H1 (cell line): ENCODE data around the gene SBSN. TPM values are rescaled to one million over a fixed set of nuclear protein-coding genes. Genes with fewer than 3 reads are reported as not detected.

ENCODE experiments used
- CTCF ChIA-PET: fragments of 300-600 bp; sonication (Branson Sonifier 250); formaldehyde crosslinking; loops from one replicate; lab custom pipeline; 2021; ENCODE audit not compliant: partially characterized antibody; lab: Charles Lee
- POLR2A ChIA-PET: fragments of 300-600 bp; sonication (Branson Sonifier 250); formaldehyde crosslinking; loops from one replicate; lab custom pipeline; 2021; ENCODE audit warnings: inconsistent platforms; ENCODE audit not compliant: partially characterized antibody; lab: Charles Lee
- DNase-seq, 2 experiments: peaks; one replicate each; pipeline versions ENCODE4 v3.0.0 to v3.0.0-alpha.2; 2010 to 2022; ENCODE audit warnings: low spot score in 2 of 2, low read depth in 1 of 2, mixed read lengths in 1 of 2
- FAIRE-seq: peaks from 2 replicates; lab custom pipeline; 2011; peaks lifted over from hg19 to GRCh38; lab: Jason Lieb, UNC
- H2AFZ ChIP-seq: 2 replicates; pipeline ENCODE4 v1.8.1; 2012; ENCODE audit warnings: low read length, inconsistent platforms
- H2AK5ac ChIP-seq: 2 replicates; pipeline ENCODE4 v1.6.1; 2013; ENCODE audit warnings: low read depth, low read length
- H2BK120ac ChIP-seq: replicated peaks from 2 replicates; pipeline ENCODE3; 2013; ENCODE audit warnings: low read depth, low read length, inconsistent platforms
- H2BK12ac ChIP-seq: 2 replicates; pipeline ENCODE4 v1.6.1; 2013; ENCODE audit warnings: low read depth, low read length
- H2BK15ac ChIP-seq: 2 replicates; pipeline ENCODE4 v1.6.1; 2013; ENCODE audit warnings: low read length
- H2BK20ac ChIP-seq: 2 replicates; pipeline ENCODE4 v1.6.1; 2013; ENCODE audit warnings: low read length
- H2BK5ac ChIP-seq: 2 replicates; pipeline ENCODE4 v1.6.1; 2013; ENCODE audit warnings: low read depth, low read length
- H3K14ac ChIP-seq: 2 replicates; pipeline ENCODE4 v1.6.1; 2013; ENCODE audit warnings: inconsistent platforms; ENCODE audit not compliant: insufficient read length
- H3K18ac ChIP-seq: 2 replicates; pipeline ENCODE4 v1.6.1; 2013; ENCODE audit warnings: low read length; ENCODE audit errors: extremely low read depth
- H3K23ac ChIP-seq: 2 replicates; pipeline ENCODE4 v1.6.1; 2013; ENCODE audit warnings: inconsistent platforms; ENCODE audit not compliant: insufficient read length
- H3K23me2 ChIP-seq: 2 replicates; pipeline ENCODE4 v1.6.1; 2013; ENCODE audit warnings: low read depth, low read length
- H3K27ac ChIP-seq: 2 replicates; pipeline ENCODE4 v1.6.1; 2011; ENCODE audit warnings: low read depth, low read length, inconsistent platforms
- H3K27me3 ChIP-seq, 4 experiments: replicated peaks in 1 of 4; 1 replicate in 1 of 4; 2 replicates in 3 of 4; pipeline versions ENCODE4 v1.6.1 to v1.8.1; 2011 to 2013; ENCODE audit warnings: low read length in 3 of 4, mild to moderate bottlenecking in 3 of 4, inconsistent platforms in 2 of 4, mixed read lengths in 2 of 4, moderate library complexity in 1 of 4; ENCODE audit not compliant: control insufficient read depth in 3 of 4, insufficient read depth in 3 of 4; ENCODE audit errors: extremely low read depth in 1 of 4
- H3K36me3 ChIP-seq, 4 experiments: 2 replicates each; pipeline versions ENCODE4 v1.6.1 to v1.8.1; 2011 to 2013; ENCODE audit warnings: mild to moderate bottlenecking in 4 of 4, low read length in 3 of 4, moderate library complexity in 2 of 4, control low read depth in 1 of 4, inconsistent platforms in 1 of 4; ENCODE audit not compliant: insufficient read depth in 4 of 4, control insufficient read depth in 2 of 4
- H3K4ac ChIP-seq: replicated peaks from 2 replicates; pipeline ENCODE3; 2013; ENCODE audit warnings: low read length, low read depth, mixed read lengths, inconsistent platforms; ENCODE audit not compliant: insufficient read length
- H3K4me1 ChIP-seq, 4 experiments: replicated peaks in 1 of 4; 1 replicate in 1 of 4; 2 replicates in 3 of 4; pipeline versions ENCODE4 v1.6.1 to v1.8.1; 2011 to 2013; ENCODE audit warnings: low read length in 3 of 4, inconsistent platforms in 2 of 4, mixed read lengths in 1 of 4; ENCODE audit not compliant: insufficient read depth in 4 of 4, control insufficient read depth in 3 of 4
- H3K4me2 ChIP-seq, 2 experiments: 2 replicates each; pipeline versions ENCODE4 v1.6.1 to v1.8.1; 2011 to 2013; ENCODE audit warnings: low read depth in 2 of 2, low read length in 2 of 2, control low read depth in 1 of 2, inconsistent platforms in 1 of 2, mild to moderate bottlenecking in 1 of 2; ENCODE audit not compliant: insufficient read depth in 1 of 2
- H3K4me3 ChIP-seq, 4 experiments: fragments of 200-600, 300-600 bp in 1 of 4; sonication (generic), shearing (Covaris generic), sonication (Bioruptor Twin) in 1 of 4; 2 replicates each; pipeline versions ENCODE4 v1.5.1 to v1.8.1; 2011 to 2016; ENCODE audit warnings: low read length in 4 of 4, low read depth in 3 of 4, control low read depth in 2 of 4, inconsistent platforms in 2 of 4, mild to moderate bottlenecking in 2 of 4, mixed read lengths in 1 of 4, moderate library complexity in 1 of 4; ENCODE audit not compliant: insufficient read depth in 2 of 4; ENCODE audit errors: extremely low read depth in 1 of 4
- H3K56ac ChIP-seq: replicated peaks from 2 replicates; pipeline ENCODE3; 2013; ENCODE audit warnings: low read depth, mild to moderate bottlenecking, mixed read lengths, low read length, inconsistent platforms; ENCODE audit not compliant: insufficient read length
- H3K79me1 ChIP-seq: 2 replicates; pipeline ENCODE4 v1.6.1; 2013; ENCODE audit warnings: low read depth, low read length, control low read depth
- H3K79me2 ChIP-seq, 2 experiments: 2 replicates each; pipeline versions ENCODE4 v1.6.1 to v1.8.1; 2012 to 2013; ENCODE audit warnings: low read length in 2 of 2, mild to moderate bottlenecking in 2 of 2, inconsistent platforms in 1 of 2; ENCODE audit not compliant: insufficient read depth in 2 of 2, control insufficient read depth in 1 of 2
- H3K9ac ChIP-seq, 4 experiments: replicated peaks in 1 of 4; 1 replicate in 1 of 4; 2 replicates in 3 of 4; pipeline versions ENCODE4 v1.6.1 to v1.8.1; 2011 to 2013; ENCODE audit warnings: low read depth in 3 of 4, low read length in 3 of 4, control low read depth in 2 of 4, mild to moderate bottlenecking in 2 of 4, moderate library complexity in 2 of 4, inconsistent platforms in 1 of 4; ENCODE audit errors: extremely low read depth in 1 of 4
- H3K9me3 ChIP-seq, 2 experiments: 2 replicates each; pipeline versions ENCODE4 v1.6.1 to v1.8.1; 2012 to 2013; ENCODE audit warnings: mild to moderate bottlenecking in 2 of 2, moderate library complexity in 2 of 2, control low read depth in 1 of 2, inconsistent platforms in 1 of 2, low read depth in 1 of 2, low read length in 1 of 2, mixed read lengths in 1 of 2; ENCODE audit not compliant: insufficient read depth in 2 of 2
- H4K20me1 ChIP-seq, 2 experiments: replicated peaks in 1 of 2; 2 replicates each; pipeline versions ENCODE3 to v1.8.1; 2011 to 2013; ENCODE audit warnings: inconsistent platforms in 2 of 2, low read length in 2 of 2, mild to moderate bottlenecking in 1 of 2; ENCODE audit not compliant: insufficient read depth in 2 of 2, control insufficient read depth in 1 of 2
- H4K5ac ChIP-seq: 2 replicates; pipeline ENCODE4 v1.6.1; 2013; ENCODE audit warnings: low read length, low read depth, mixed read lengths, inconsistent platforms; ENCODE audit not compliant: insufficient read length
- H4K8ac ChIP-seq: 2 replicates; pipeline ENCODE4 v1.8.0; 2013; ENCODE audit warnings: mild to moderate bottlenecking, moderate library complexity, low read length, inconsistent platforms; ENCODE audit not compliant: insufficient read depth; ENCODE audit errors: extremely low read depth
- H4K91ac ChIP-seq: replicated peaks from 2 replicates; pipeline ENCODE3; 2013; ENCODE audit warnings: low read length, mixed read lengths, inconsistent platforms; ENCODE audit not compliant: insufficient read length
- CBX8 ChIP-seq: fragments of 300-800, 300-1000 bp; sonication (generic); IDR thresholded peaks from 2 replicates; pipeline ENCODE4 v1.7.1; 2016; ENCODE audit warnings: low read depth, low read length, borderline replicate concordance
- CHD1 ChIP-seq: IDR thresholded peaks from 2 replicates; pipeline ENCODE4 v1.6.1; 2012; ENCODE audit warnings: low read depth, low read length, improper control_type of control experiment
- HDAC2 ChIP-seq, 2 experiments: fragments of 300-600 bp in 1 of 2; sonication (generic) in 1 of 2; IDR thresholded peaks; 2 replicates each; pipeline ENCODE4 v1.6.1; 2011 to 2012; ENCODE audit warnings: low read depth in 2 of 2, low read length in 2 of 2, mild to moderate bottlenecking in 2 of 2, moderate library complexity in 2 of 2, borderline replicate concordance in 1 of 2, inconsistent platforms in 1 of 2
- NANOG ChIP-seq: IDR thresholded peaks from 2 replicates; pipeline ENCODE4 v1.6.1; 2011; ENCODE audit warnings: low read length, low read depth, mild to moderate bottlenecking, inconsistent platforms; ENCODE audit not compliant: insufficient read depth, poor library complexity, severe bottlenecking
- SP2 ChIP-seq: IDR thresholded peaks from 2 replicates; pipeline ENCODE4 v1.6.1; 2012; ENCODE audit warnings: mild to moderate bottlenecking, low read length, inconsistent platforms
- YY1 ChIP-seq: IDR thresholded peaks from 2 replicates; pipeline ENCODE4 v1.6.1; 2011; ENCODE audit warnings: low read depth, mild to moderate bottlenecking, low read length
- WGBS, 2 experiments: shearing (Covaris generic) in 1 of 2; methylation state at CpG; one replicate each; pipeline versions ENCODE4 v1.1.6 to v1.1.7; 2013 to 2015; ENCODE audit warnings: low lambda C conversion rate in 2 of 2, mixed read lengths in 2 of 2, inconsistent platforms in 1 of 2, low coverage in 1 of 2, missing lambda C conversion rate in 1 of 2; ENCODE audit not compliant: insufficient replicate concordance in 2 of 2, insufficient coverage in 1 of 2, insufficient read length in 1 of 2; ENCODE audit errors: extremely low coverage in 1 of 2, missing lambda C conversion rate in 1 of 2; 5-methylcytosine and 5-hydroxymethylcytosine counted together
- polyA plus RNA-seq, 7 experiments: library from polyadenylated mRNA; depleted of rRNA in 3 of 7; stranded (reverse) in 5 of 7; unstranded in 2 of 7; fragments of >200 nt in 5 of 7; fragments of 200-250 nt in 2 of 7; gene quantifications; 1 replicate in 5 of 7; 2 replicates in 1 of 7; 4 replicates in 1 of 7; pipeline versions ENCODE4 v1.2.1 to v1.2.3, GENCODE V29; 2011 to 2013; ENCODE audit warnings: missing spikeins in 2 of 7, mixed read lengths in 2 of 7
- total RNA-seq: library from RNA; stranded (reverse); fragmentation: NEBNext Ultra II Directional; extraction: Animal tissue kit (Norgen Biotek cat#: 25700); gene quantifications from 2 replicates; pipeline ENCODE4 v1.2.1, GENCODE V29; 2021

Gene SBSN
- total and polyA plus RNA-seq, 2 of the 8 experiments (the other 6 are each of a cell fraction or from before 2014, with no cell fraction given): not detected

DNA sequence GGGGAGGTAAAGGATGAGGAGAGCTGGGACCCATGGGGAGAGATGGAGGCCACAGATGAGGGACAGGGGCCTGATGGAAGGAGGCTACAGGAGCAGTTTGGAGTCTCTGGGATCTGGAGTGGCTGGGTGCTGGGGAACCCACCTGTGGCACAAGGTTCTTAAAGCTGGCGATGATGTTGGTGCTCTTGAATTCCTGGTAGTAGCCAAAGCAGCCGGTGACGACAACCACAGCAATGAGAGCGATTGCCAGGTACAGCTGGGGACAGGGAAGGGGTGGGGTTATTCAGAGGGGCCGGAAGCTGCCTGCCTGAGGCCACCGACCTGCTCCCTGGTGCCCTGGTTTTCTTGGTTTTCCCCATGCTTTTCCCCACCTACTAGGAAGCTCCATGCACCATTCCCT is 32.6 kb upstream of the SBSN start:
- Histone ChIP-seq H3K27me3 (peaks cover 0 to 16% (median 12%) of the 10 kb centered on the region in 4 experiments; a peak in 5 of 7 replicates), H3K4ac (no peak overlapping the region), H4K5ac (no peak overlapping the region), H2BK12ac (no peak overlapping the region), H2BK15ac (no peak overlapping the region), H3K27ac (no peak overlapping the region), H4K91ac (no peak overlapping the region), H3K4me3 (no peak overlapping the region), H3K23ac (no peak overlapping the region), H2BK120ac (no peak overlapping the region), H3K79me2 (no peaks in the 10 kb centered on the region), H2AFZ (no peak overlapping the region), H3K4me1 (peaks cover 0 to 6% (median 4%) of the 10 kb centered on the region in 4 experiments; a peak in 3 of 7 replicates), H3K79me1 (no peaks in the 10 kb centered on the region), H4K8ac (no peak overlapping the region), H2BK5ac (no peak overlapping the region), H3K23me2 (peaks cover 4% of the 10 kb centered on the region; the same call in 1 of the 2 replicates), H2BK20ac (no peak overlapping the region), H2AK5ac (no peak overlapping the region), H3K4me2 (no peak overlapping the region), H3K18ac (no peak overlapping the region), H3K56ac (no peak overlapping the region), H3K14ac (no peak overlapping the region), H3K9me3 (no peaks in the 10 kb centered on the region; a peak in 1 of 4 replicates), H3K9ac (no peak overlapping the region), H3K36me3 (no peaks in the 10 kb centered on the region), H4K20me1 (peaks cover 7 to 8% of the 10 kb centered on the region in 2 experiments)
- DNase-seq: no peak
- 85% methylated on average over 6 of the region's 6 CpGs; no CpG with 5 or more reads in 1 of the 2 experiments for WGBS, 2 experiments
- TF ChIP-seq CHD1: no peak
- TF ChIP-seq SP2: no peak
- TF ChIP-seq NANOG: no peak
- TF ChIP-seq HDAC2 (IDR thresholded peaks at IDR 0.05; ENCODE audit: borderline replicate concordance in 1 of 2, low read depth in 2 of 2, low read length in 2 of 2): no peak
- TF ChIP-seq CBX8: no peak
- TF ChIP-seq YY1: no peak
- no peak for FAIRE-seq
- ChIA-PET POLR2A (interaction anchor here (1.2 kb wide), 1 partner anchor 54 kb away, joined by 4 read pairs; no protein-coding TSS in a partner anchor), CTCF (interaction anchor here (1.2 to 7.7 kb wide), 4 partner anchors 12 to 120 kb away, joined by 3 to 90 read pairs (median 4); partner anchors contain the start of gene PMIS2)
